MM.1S (cell line): ENCODE results near the gene FAM107B.

ENCODE experiments used
- DNase-seq: peaks from one replicate; pipeline ENCODE4 v3.0.0-alpha.2; 2015
- H2AFZ ChIP-seq: fragments of 300-600 bp; sonication (generic); 2 replicates; pipeline ENCODE4 v1.6.0; 2016; ENCODE audit warnings: antibody characterized with exemption, low read length
- H3F3A ChIP-seq: fragments of 300-600 bp; sonication (generic); 2 replicates; pipeline ENCODE4 v1.6.1; 2016; ENCODE audit warnings: mild to moderate bottlenecking, antibody characterized with exemption, low read length, moderate library complexity, mixed read lengths; ENCODE audit not compliant: insufficient read depth
- H3K27ac ChIP-seq: fragments of 300-600 bp; sonication (generic); 2 replicates; pipeline ENCODE4 v1.5.1; 2016; ENCODE audit warnings: mild to moderate bottlenecking, low read length
- H3K27me3 ChIP-seq: fragments of 300-600 bp; sonication (generic); replicated peaks from 2 replicates; pipeline ENCODE4 v1.6.0; 2016; ENCODE audit warnings: low read length; ENCODE audit not compliant: insufficient read depth
- H3K36me3 ChIP-seq: fragments of 300-600 bp; sonication (generic); replicated peaks from 2 replicates; pipeline ENCODE4 v1.6.1; 2016; ENCODE audit warnings: mild to moderate bottlenecking, low read length, mixed read lengths; ENCODE audit not compliant: insufficient read depth
- H3K4me1 ChIP-seq: fragments of 300-600 bp; sonication (generic); 2 replicates; pipeline ENCODE4 v1.6.1; 2016; ENCODE audit warnings: low read length, mixed read lengths
- H3K4me2 ChIP-seq: fragments of 300-600 bp; sonication (generic); 2 replicates; pipeline ENCODE4 v1.6.0; 2016; ENCODE audit warnings: low read depth, low read length
- H3K4me3 ChIP-seq: fragments of 300-600 bp; sonication (generic); 2 replicates; pipeline ENCODE4 v1.5.1; 2016; ENCODE audit warnings: low read length, mixed read lengths
- H3K79me2 ChIP-seq: fragments of 300-600 bp; sonication (generic); 2 replicates; pipeline ENCODE4 v1.6.1; 2016; ENCODE audit warnings: mixed run types, low read length, mixed read lengths
- H3K9ac ChIP-seq: fragments of 300-600 bp; sonication (generic); 2 replicates; pipeline ENCODE4 v1.6.1; 2016; ENCODE audit warnings: low read length, mixed read lengths
- H3K9me2 ChIP-seq: fragments of 300-600 bp; sonication (generic); replicated peaks from 2 replicates; pipeline ENCODE4 v1.6.1; 2016; ENCODE audit warnings: mild to moderate bottlenecking, low read length, mixed read lengths; ENCODE audit not compliant: insufficient read depth
- H3K9me3 ChIP-seq: fragments of 300-600 bp; sonication (generic); replicated peaks from 2 replicates; pipeline ENCODE4 v1.6.1; 2016; ENCODE audit warnings: mild to moderate bottlenecking, low read length, mixed read lengths; ENCODE audit not compliant: insufficient read depth
- H4K20me1 ChIP-seq: fragments of 300-600 bp; sonication (generic); 2 replicates; pipeline ENCODE4 v1.6.1; 2016; ENCODE audit warnings: mild to moderate bottlenecking, low read length, moderate library complexity, mixed read lengths; ENCODE audit not compliant: insufficient read depth
- CTCF ChIP-seq: fragments of 300-600 bp; sonication (generic); IDR thresholded peaks from 2 replicates; pipeline ENCODE4 v1.5.1; 2016; ENCODE audit warnings: antibody characterized with exemption, low read length, mixed read lengths
- EZH2 ChIP-seq: fragments of 300-600 bp; sonication (generic); optimal IDR thresholded peaks from 2 replicates; pipeline ENCODE3; 2017; ENCODE audit warnings: low read depth, mild to moderate bottlenecking, antibody characterized with exemption, low read length, mixed read lengths
- EZH2phosphoT487 ChIP-seq: fragments of 300-600 bp; sonication (generic); IDR thresholded peaks from 2 replicates; pipeline ENCODE4 v1.6.1; 2018; ENCODE audit warnings: antibody characterized with exemption, low read length

The FAM107B gene

GRCh38 chr10:14749070-14749809, 25.5 kb downstream of the FAM107B start:
- H3K9me2 ChIP-seq = no peaks in the 10 kb centered on the region
- H3K4me1 ChIP-seq = no peaks in the 10 kb centered on the region
- no peak for DNase-seq
- no peaks in the 10 kb centered on the region for H3K9me3 ChIP-seq
- no peaks in the 10 kb centered on the region for H3K27me3 ChIP-seq
- no peaks in the 10 kb centered on the region for H3K36me3 ChIP-seq
- no peak overlapping the region for H3K27ac ChIP-seq
- H3F3A ChIP-seq = no peaks in the 10 kb centered on the region
- no peak overlapping the region for H3K9ac ChIP-seq
- H3K4me3 ChIP-seq = no peak overlapping the region
- H3K79me2 ChIP-seq = no peaks in the 10 kb centered on the region
- H2AFZ ChIP-seq = no peak overlapping the region
- H4K20me1 ChIP-seq = no peaks in the 10 kb centered on the region
- H3K4me2 ChIP-seq = no peak overlapping the region
- no peak for TF ChIP-seq CTCF

GRCh38 chr10:14748441-14748840, 26.3 kb downstream of the FAM107B start:
- no peaks in the 10 kb centered on the region for H3K4me1 ChIP-seq
- H3F3A ChIP-seq = no peaks in the 10 kb centered on the region
- no peaks in the 10 kb centered on the region for H3K79me2 ChIP-seq
- no peaks in the 10 kb centered on the region for H3K9me3 ChIP-seq
- no peaks in the 10 kb centered on the region for H3K27me3 ChIP-seq
- no peak overlapping the region for H3K9ac ChIP-seq
- H3K4me2 ChIP-seq = no peak overlapping the region
- TF ChIP-seq CTCF (no peak), EZH2phosphoT487 (no peak), EZH2 (no peak)
- no peak overlapping the region for H3K4me3 ChIP-seq
- no peak overlapping the region for H2AFZ ChIP-seq
- no peak for DNase-seq
- no peaks in the 10 kb centered on the region for H3K9me2 ChIP-seq
- no peak overlapping the region for H3K27ac ChIP-seq
- H3K36me3 ChIP-seq = no peaks in the 10 kb centered on the region
- no peaks in the 10 kb centered on the region for H4K20me1 ChIP-seq

GRCh38 chr10:14742815-14743214, 31.9 kb downstream of the FAM107B start:
- Histone ChIP-seq H3K36me3 (no peaks in the 10 kb centered on the region), H2AFZ (no peak overlapping the region), H3K4me3 (no peak overlapping the region), H3K9me3 (no peaks in the 10 kb centered on the region), H3K4me1 (peaks cover 29% of the 10 kb centered on the region), H3K9ac (peak overlapping the region; percentile 26; the same call in 1 of the 2 replicates), H3K9me2 (no peaks in the 10 kb centered on the region), H3K79me2 (no peaks in the 10 kb centered on the region), H4K20me1 (no peaks in the 10 kb centered on the region), H3F3A (peaks cover 11% of the 10 kb centered on the region; the same call in 1 of the 2 replicates), H3K27ac (peak overlapping the region; percentile 95), H3K27me3 (no peaks in the 10 kb centered on the region), H3K4me2 (peak overlapping the region; percentile 30)
- DNase-seq = no peak
- TF ChIP-seq CTCF = no peak
- TF ChIP-seq EZH2phosphoT487 = no peak
- no peak for TF ChIP-seq EZH2
